GM21723 (cell line): Measurements from ENCODE around the gene DOCK7.
A peak's percentile ranks its signal among the peaks of the same experiment; 100 is the strongest.

Experiments used
- ATAC-seq: cut with Tn5 transposase; IDR thresholded peaks from one replicate; pipeline ENCODE4 v1.9.1; 2021; ENCODE audit warnings: mild to moderate bottlenecking, moderate library complexity; ENCODE audit not compliant: unreplicated experiment

Gene DOCK7

DNA sequence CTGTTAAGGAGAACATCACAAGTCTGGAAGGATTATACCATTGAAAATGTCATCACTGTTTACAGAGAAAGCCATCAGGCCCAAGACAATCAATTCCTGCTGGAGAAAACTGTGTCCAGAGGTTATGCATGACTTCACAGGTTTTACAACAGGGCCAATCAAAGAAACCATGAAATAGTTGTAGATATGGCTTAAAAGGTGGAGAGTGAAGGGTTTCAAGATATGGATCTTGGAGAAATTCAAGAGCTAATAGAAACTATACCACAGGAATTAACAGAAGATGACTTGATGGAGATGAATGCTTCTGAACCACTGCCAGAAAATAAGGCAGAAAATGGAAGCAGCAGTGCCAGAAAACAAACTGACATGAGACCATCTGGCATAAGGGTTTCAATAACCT is 221.1 kb downstream of the DOCK7 start:
- ATAC-seq = no peak

DNA sequence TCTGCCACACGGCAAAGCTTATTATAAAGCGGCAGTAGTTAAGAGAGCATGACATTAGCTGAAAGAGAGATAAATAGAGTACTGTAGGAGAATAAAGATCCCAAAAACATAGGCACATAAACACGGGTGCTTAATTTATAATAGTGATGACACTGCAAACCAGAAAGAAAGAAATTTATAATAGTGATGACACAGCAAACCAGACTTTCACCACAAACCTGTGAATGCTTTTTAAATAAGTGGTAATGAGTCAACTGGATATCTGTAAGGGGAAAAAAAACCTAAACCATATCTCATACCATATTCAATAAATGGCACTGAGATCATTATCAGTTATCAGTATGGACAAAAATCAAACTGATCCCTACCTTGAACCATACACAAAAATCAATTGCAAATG is 225.8 kb downstream of the DOCK7 start:
- ATAC-seq = no peak

DNA sequence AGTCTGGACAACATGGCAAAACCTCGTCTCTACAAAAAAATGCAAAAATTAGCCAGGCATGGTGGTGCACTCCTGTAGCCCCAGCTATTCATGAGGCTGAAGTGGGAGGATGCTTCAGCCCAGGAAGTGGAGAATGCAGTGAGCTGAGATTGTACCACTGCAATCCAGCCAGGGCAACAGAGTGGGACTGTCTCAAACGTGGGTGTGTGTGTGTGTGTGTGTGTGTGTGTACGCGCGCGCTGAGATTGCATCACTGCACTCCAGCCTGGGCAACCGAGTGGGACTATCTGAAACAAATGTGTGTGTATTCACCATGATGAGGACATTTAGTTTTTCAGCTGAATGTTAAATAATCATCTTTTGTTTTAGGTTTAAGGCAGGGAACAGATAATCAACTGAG is 230.2 kb downstream of the DOCK7 start:
- ATAC-seq = no peak

DNA sequence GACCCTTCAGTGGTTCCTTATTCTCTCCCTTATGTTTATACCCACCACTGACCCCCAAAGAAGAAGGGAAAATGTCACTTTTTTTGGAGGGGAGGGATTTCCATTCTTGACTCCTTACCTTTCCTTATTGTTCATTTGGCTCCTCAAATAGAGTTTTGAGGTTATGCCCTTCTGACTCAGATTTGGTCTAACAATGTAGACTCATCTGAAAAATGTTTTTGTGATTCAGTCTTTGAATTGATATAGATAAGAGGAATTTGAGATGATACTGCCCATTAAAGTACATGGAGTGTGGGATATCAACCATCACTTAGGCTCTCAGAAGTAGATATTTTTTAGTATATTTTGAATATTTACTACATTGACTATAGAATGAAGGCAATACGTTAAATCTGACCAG is 235.2 kb downstream of the DOCK7 start:
- ATAC-seq = no peak

GRCh38 chr1:62450301-62450700 is 237.9 kb downstream of the DOCK7 start:
- ATAC-seq = no peak

DNA sequence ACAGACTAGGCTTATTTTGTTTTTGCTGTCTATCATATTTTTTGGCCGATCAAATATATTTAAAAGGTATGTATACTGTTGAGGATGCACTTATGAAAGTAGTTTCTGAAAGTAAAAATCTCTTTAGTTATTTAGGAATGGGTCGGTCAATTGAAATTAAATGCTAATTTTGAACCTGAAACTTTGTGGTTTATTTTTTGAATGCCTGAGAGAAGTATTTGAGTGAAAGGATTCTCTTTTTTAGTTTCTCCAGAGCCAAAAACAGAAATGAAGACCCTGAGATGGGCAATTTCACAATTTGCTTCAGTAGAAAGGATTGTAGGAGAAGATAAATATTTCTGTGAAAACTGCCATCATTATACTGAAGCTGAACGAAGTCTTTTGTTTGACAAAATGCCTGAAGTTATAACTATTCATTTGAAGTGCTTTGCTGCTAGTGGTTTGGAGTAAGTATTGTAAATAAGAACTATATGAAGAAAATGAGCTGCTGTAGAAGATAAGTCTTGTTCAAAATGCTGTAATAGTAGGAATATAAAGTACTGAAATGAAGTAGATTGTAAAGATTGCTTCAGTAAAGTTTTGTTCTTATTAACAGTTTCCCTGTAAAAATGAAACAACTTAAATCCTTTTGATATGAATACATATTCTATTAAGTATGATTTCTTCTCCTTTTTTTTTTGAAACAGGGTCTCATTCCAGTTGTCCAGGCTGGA is 239.8 kb downstream of the DOCK7 start:
- ATAC-seq = no peak

- ATAC-seq = no peak
Measured at GRCh38 chr1:62444701-62445100, 243.5 kb downstream of the DOCK7 start.

- peak; percentile 26 for ATAC-seq
Measured at GRCh38 chr1:62439652-62440371, 248.4 kb downstream of the DOCK7 start.

- ATAC-seq = no peak
Measured at GRCh38 chr1:62438163-62438562, 250.0 kb downstream of the DOCK7 start.

DNA sequence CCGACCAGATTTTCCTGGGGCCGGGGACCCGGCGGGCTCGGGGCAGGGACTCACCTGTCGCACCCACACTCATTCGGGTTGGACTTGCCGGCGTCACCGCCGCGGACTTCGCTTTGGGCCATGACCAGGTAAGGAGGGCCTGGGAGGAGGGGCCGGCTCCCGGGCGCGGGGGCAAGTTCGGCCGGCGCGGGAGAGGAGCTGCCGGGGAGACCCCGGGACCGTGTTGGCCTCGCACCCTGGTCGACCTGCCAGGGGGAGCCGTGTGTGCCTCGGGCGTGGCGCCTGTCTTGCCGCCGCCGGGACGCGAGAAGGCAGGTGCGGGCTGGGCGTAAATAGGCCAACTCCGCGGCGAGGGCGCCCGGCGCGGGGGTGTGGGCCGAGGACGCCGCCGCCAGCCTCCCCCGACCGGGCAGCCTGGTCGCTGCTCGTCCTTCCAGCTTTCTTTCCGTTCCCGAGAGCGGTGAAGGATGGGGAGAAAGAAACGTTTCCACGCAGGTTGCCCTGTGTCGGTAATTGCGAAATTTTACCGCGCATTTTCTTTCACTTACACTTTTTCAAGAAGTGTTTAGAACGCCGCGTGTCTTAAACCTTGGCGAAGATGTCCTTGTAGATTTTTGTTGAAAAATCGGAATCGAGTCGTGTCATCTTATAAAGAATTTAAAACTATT is 250.8 kb downstream of the DOCK7 start:
- peak; percentile 2 for ATAC-seq

DNA sequence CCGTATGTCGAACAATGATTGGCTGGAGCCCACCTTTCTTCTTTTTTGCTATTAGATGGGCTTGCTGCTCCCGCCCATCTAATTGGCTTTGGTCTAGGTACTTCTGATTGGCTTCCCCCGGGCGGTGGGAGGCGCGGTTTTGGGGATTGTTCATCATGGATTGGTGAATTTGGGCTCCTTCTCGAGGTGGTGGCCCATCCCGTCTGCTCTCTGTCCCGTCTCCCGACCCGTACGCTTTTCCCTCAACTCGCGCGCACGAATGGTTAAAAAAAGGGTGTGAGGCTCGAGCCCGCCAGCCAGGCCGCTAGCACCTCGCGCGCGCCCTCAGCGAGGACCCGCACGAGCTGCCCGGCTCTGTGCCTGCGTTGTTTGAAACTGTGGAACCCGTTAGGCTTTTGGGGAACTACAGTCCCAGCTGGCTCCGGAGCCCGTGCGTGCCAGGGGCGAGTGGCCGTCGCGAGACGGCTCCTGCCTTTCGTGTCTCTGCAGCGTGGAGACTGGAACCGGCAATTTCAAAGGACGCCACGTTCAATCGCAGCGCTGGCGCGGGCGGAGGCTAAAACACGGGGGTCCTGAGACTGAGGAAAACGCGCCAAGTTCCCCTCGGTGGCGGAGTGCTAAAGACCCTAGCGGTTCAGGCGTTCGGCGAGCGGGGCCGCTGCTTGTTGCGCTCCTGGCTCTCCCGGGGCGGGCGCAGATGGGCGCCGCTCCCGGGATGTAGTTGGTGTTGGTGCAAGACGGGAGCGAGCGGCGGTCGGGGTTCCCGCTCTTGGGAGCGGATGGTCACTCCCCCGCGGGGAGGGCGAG is 251.5 kb downstream of the DOCK7 start, which contains the start of gene USP1:
USP1 (plus strand) TSS at position 584 of the 807 bp plus-strand sequence. CDS start 2,819 bp downstream, outside the sequence.
- peak; percentile 75 for ATAC-seq

- peak; percentile 61 for ATAC-seq
Measured at GRCh38 chr1:62436039-62436465, 252.1 kb downstream of the DOCK7 start.

GRCh38 chr1:62435231-62436038 is 252.8 kb downstream of the DOCK7 start:
- no peak for ATAC-seq

GRCh38 chr1:62434618-62435001 is 253.6 kb downstream of the DOCK7 start:
- no peak for ATAC-seq

GRCh38 chr1:62433861-62434617 is 254.1 kb downstream of the DOCK7 start:
- ATAC-seq = no peak

DNA sequence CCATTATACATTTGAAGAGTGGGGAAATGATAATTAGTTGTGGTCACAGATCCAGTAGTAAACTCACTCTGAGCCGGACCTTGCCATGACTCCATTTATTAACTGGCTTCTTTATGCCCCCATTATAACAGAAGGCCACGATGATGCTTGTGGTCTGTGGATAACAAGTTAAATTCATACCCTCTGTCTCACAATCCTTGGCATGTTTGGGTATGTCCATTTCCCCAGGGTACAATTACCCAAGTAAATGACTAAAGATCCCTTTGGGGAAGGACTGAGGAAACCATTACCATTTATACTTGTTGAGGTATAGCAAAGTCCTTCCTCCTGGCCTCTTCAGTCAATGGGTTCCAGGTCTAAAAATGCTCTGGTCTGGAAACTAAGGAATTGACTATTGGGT is 258.6 kb downstream of the DOCK7 start:
- no peak for ATAC-seq

- no peak for ATAC-seq
Measured at GRCh38 chr1:62428351-62428750, 259.8 kb downstream of the DOCK7 start.

DNA sequence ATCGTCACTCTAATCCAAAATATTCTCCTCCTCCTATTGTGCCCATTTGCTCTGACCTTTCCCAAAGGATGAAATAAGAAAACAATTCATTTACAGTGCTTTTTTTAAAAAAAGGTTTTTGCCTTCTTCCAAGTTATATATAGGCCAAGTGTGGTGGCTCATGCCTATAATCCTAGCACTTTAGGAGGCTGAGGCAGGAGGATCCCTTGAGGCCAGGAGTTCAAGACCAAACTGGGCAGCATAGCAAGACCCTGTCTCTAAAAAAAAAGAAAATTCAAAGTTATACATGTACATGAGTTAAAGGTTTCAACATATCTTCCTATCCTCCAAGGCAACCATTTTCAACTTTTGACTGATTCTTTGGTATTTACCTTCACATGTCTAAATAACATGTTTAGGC is 261.4 kb downstream of the DOCK7 start:
- no peak for ATAC-seq

- no peak for ATAC-seq
Measured at GRCh38 chr1:62426237-62426636, 261.9 kb downstream of the DOCK7 start.
